GM12878 (cell line): ENCODE measurements around the gene CLPTM1L.

Experiments
- CTCF ChIP-seq, 3 experiments: IDR thresholded peaks in 2 of 3; conservative IDR thresholded peaks in 1 of 3; 2 replicates each; pipeline ENCODE4 v1.5.1; 2011; ENCODE audit warnings: low read depth in 3 of 3, low read length in 3 of 3, mild to moderate bottlenecking in 3 of 3, control low read depth in 2 of 3, moderate library complexity in 2 of 3, inconsistent platforms in 1 of 3, mixed read lengths in 1 of 3; ENCODE audit not compliant: control insufficient read depth in 2 of 3, insufficient read depth in 1 of 3; ENCODE audit errors: extremely low read depth in 1 of 3
- EZH2 ChIP-seq: IDR thresholded peaks from 2 replicates; pipeline ENCODE4 v1.6.1; 2012; ENCODE audit warnings: low read depth, mild to moderate bottlenecking, control low read depth, inconsistent platforms, low read length, borderline replicate concordance; ENCODE audit not compliant: control insufficient read depth
- MEF2A ChIP-seq: IDR thresholded peaks from 2 replicates; pipeline ENCODE4 v1.6.1; 2011; ENCODE audit warnings: low read depth, mild to moderate bottlenecking, low read length, moderate library complexity; ENCODE audit not compliant: insufficient read depth
- NFYA ChIP-seq: IDR thresholded peaks from 2 replicates; pipeline ENCODE4 v1.6.1; 2011; ENCODE audit warnings: low read depth, mild to moderate bottlenecking, low read length, improper control_type of control experiment, borderline replicate concordance
- NFYB ChIP-seq: IDR thresholded peaks from 2 replicates; pipeline ENCODE4 v1.6.1; 2011; ENCODE audit warnings: low read depth, mild to moderate bottlenecking, low read length, improper control_type of control experiment, moderate library complexity; ENCODE audit not compliant: insufficient read depth
- USF2 ChIP-seq: IDR thresholded peaks from 2 replicates; pipeline ENCODE4 v1.6.1; 2011; ENCODE audit warnings: low read depth, low read length, improper control_type of control experiment, borderline replicate concordance
- ZNF274 ChIP-seq: IDR thresholded peaks from one replicate; pipeline ENCODE4 v1.8.0; 2011; ENCODE audit not compliant: insufficient read length, insufficient read depth

- TF ChIP-seq NFYB, result no peak
- no peak for TF ChIP-seq USF2
- no peak for TF ChIP-seq NFYA
- no peak for TF ChIP-seq CTCF (IDR thresholded peaks at IDR 0.05 in 2 of 3, conservative IDR thresholded peaks at IDR 0.05 in 1 of 3; ENCODE audit: control insufficient read depth in 2 of 3, extremely low read depth in 1 of 3, insufficient read depth in 1 of 3, low read depth in 3 of 3, low read length in 3 of 3)
- TF ChIP-seq ZNF274, result no peak
- TF ChIP-seq EZH2, result no peak
- TF ChIP-seq MEF2A, result no peak
Observed at GRCh38 chr5:1274471-1274870, 70.4 kb downstream of the CLPTM1L start.
